ENCODE data around the gene PLEKHM2. TPM values are rescaled to one million over a fixed set of nuclear protein-coding genes. Genes with fewer than 3 reads are reported as not detected.

PLEKHM2 gene
- total RNA-seq, 1 experiment from 2014 or later, result 33.3 TPM

- peaks cover 10% of the 10 kb centered on the region for H3K4me1 ChIP-seq
- peaks cover 16% of the 10 kb centered on the region for H3K36me3 Mint-ChIP-seq (ENCODE audit: insufficient read depth, unreplicated experiment)
- peak; percentile 56 to 68 for DNase-seq
- CTCF ChIA-PET, result no interaction called here
- no peaks in the 10 kb centered on the region for H3K36me3 ChIP-seq (ENCODE audit: control insufficient read depth, insufficient read depth, low read length)
- H3K4me1 Mint-ChIP-seq (ENCODE audit: low read depth, unreplicated experiment), result no peaks in the 10 kb centered on the region
- no peak overlapping the region for H3K4me3 ChIP-seq (ENCODE audit: low read depth, low read length)
- no peaks in the 10 kb centered on the region for H3K27me3 ChIP-seq (replicated peaks; ENCODE audit: control insufficient read depth, insufficient read depth, low read length)
- H3K9me3 ChIP-seq, result no peaks in the 10 kb centered on the region
- BruUV-seq (replicated peaks), result no TSS peak
- H3K27ac Mint-ChIP-seq (ENCODE audit: unreplicated experiment), result no peak overlapping the region
- H3K4me3 Mint-ChIP-seq (ENCODE audit: unreplicated experiment), result no peak overlapping the region
- TF ChIP-seq CTCF (IDR thresholded peaks at IDR 0.05; ENCODE audit: insufficient read depth in 1 of 2, low read depth in 1 of 2, low read length in 1 of 2, severe bottlenecking in 1 of 2, unreplicated experiment in 1 of 2), result no peak
- intact Hi-C loops (cut with micrococcal nuclease; ENCODE audit: unreplicated experiment), result no loop called here
- no peaks in the 10 kb centered on the region for H3K27me3 Mint-ChIP-seq (ENCODE audit: insufficient read depth, unreplicated experiment)
- H3K9me3 Mint-ChIP-seq (ENCODE audit: unreplicated experiment), result no peaks in the 10 kb centered on the region
- POLR2A ChIA-PET, result interaction anchor here (0.6 kb wide), 2 partner anchors 49 to 283 kb away, joined by 3 to 10 read pairs; partner anchors contain the start of gene HSPB7
Observed at GRCh38 chr1:15734901-15735300, 50.8 kb downstream of the PLEKHM2 start.

GRCh38 chr1:15735304-15736037 is 51.4 kb downstream of the PLEKHM2 start:
- H3K27me3 Mint-ChIP-seq (ENCODE audit: insufficient read depth, unreplicated experiment), result no peaks in the 10 kb centered on the region
- no peaks in the 10 kb centered on the region for H3K4me1 Mint-ChIP-seq (ENCODE audit: low read depth, unreplicated experiment)
- Histone ChIP-seq H3K9me3 (no peaks in the 10 kb centered on the region), H3K36me3 (ENCODE audit: control insufficient read depth, insufficient read depth, low read length) (no peaks in the 10 kb centered on the region), H3K27me3 (replicated peaks; ENCODE audit: control insufficient read depth, insufficient read depth, low read length) (no peaks in the 10 kb centered on the region), H3K4me1 (peaks cover 10% of the 10 kb centered on the region), H3K4me3 (ENCODE audit: low read depth, low read length) (no peak overlapping the region)
- no peak overlapping the region for H3K27ac Mint-ChIP-seq (ENCODE audit: unreplicated experiment)
- no peak for TF ChIP-seq CTCF (IDR thresholded peaks at IDR 0.05; ENCODE audit: insufficient read depth in 1 of 2, low read depth in 1 of 2, low read length in 1 of 2, severe bottlenecking in 1 of 2, unreplicated experiment in 1 of 2)
- H3K36me3 Mint-ChIP-seq (ENCODE audit: insufficient read depth, unreplicated experiment), result peaks cover 16% of the 10 kb centered on the region
- no TSS peak for BruUV-seq (replicated peaks)
- ChIA-PET CTCF (no interaction called here), POLR2A (interaction anchor here (0.6 kb wide), 1 partner anchor 50 kb away, joined by 10 read pairs; no protein-coding TSS in a partner anchor)
- H3K9me3 Mint-ChIP-seq (ENCODE audit: unreplicated experiment), result no peaks in the 10 kb centered on the region
- DNase-seq, result no peak
- H3K4me3 Mint-ChIP-seq (ENCODE audit: unreplicated experiment), result no peak overlapping the region
- intact Hi-C loops (cut with micrococcal nuclease; ENCODE audit: unreplicated experiment), result no loop called here

GRCh38 chr1:15736038-15736891 is 52.1 kb downstream of the PLEKHM2 start, which contains the start of gene SLC25A34:
SLC25A34 (plus strand) TSS chr1:15736258; CDS start chr1:15736486, 228 bp downstream.
- TF ChIP-seq CTCF (IDR thresholded peaks at IDR 0.05; ENCODE audit: insufficient read depth in 1 of 2, low read depth in 1 of 2, low read length in 1 of 2, severe bottlenecking in 1 of 2, unreplicated experiment in 1 of 2), result no peak
- H3K4me3 ChIP-seq (ENCODE audit: low read depth, low read length), result no peak within 1 kb of the TSS
- no peaks in the 10 kb centered on the region for H3K36me3 ChIP-seq (ENCODE audit: control insufficient read depth, insufficient read depth, low read length)
- peaks cover 10% of the 10 kb centered on the region for H3K4me1 ChIP-seq
- H3K27me3 ChIP-seq (replicated peaks; ENCODE audit: control insufficient read depth, insufficient read depth, low read length), result no peaks in the 10 kb centered on the region
- DNase-seq, result no peak
- Mint-ChIP-seq H3K4me3 (ENCODE audit: unreplicated experiment) (no peak within 1 kb of the TSS), H3K27me3 (ENCODE audit: insufficient read depth, unreplicated experiment) (no peaks in the 10 kb centered on the region), H3K27ac (ENCODE audit: unreplicated experiment) (no peak within 1 kb of the TSS), H3K9me3 (ENCODE audit: unreplicated experiment) (no peaks in the 10 kb centered on the region), H3K4me1 (ENCODE audit: low read depth, unreplicated experiment) (peaks cover 3% of the 10 kb centered on the region), H3K36me3 (ENCODE audit: insufficient read depth, unreplicated experiment) (peaks cover 20% of the 10 kb centered on the region)
- no TSS peak for BruUV-seq (replicated peaks)
- intact Hi-C loops (cut with micrococcal nuclease; ENCODE audit: unreplicated experiment), result no loop called here
- no peaks in the 10 kb centered on the region for H3K9me3 ChIP-seq
- ChIA-PET CTCF (no interaction called here), POLR2A (no interaction called here)

Data from Caco-2 (cell line).